ENCODE measurements around the gene ELOVL6. TPM values are rescaled to one million over a fixed set of nuclear protein-coding genes. Genes with fewer than 3 reads are reported as not detected.

ELOVL6 gene
- total RNA-seq, 4 donors from 2014 or later: 2.1 to 4.1 (median 3.3) TPM

DNA sequence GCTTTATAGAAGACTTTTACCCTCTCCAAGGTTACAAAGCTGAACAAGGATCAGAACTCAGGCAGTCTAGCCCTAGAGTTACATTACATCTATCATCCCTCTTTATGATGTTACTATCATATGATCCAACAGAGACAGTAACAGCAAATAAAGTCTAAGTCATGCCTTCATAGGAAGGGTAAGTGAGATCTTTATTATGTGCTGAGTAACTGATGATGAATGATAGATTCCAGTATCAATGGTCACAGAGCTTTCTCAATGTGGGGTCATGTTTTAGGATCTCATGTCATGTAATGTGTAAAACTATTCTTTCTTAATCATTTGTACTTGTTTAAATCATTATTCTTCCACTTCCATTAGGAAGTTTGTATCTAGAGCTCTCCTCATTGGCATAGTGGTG, 22.8 kb downstream of the ELOVL6 start:
- no peaks in the 10 kb centered on the region for H3K27me3 ChIP-seq
- no peak overlapping the region for H3K27ac ChIP-seq
- TF ChIP-seq, protein P1, sequence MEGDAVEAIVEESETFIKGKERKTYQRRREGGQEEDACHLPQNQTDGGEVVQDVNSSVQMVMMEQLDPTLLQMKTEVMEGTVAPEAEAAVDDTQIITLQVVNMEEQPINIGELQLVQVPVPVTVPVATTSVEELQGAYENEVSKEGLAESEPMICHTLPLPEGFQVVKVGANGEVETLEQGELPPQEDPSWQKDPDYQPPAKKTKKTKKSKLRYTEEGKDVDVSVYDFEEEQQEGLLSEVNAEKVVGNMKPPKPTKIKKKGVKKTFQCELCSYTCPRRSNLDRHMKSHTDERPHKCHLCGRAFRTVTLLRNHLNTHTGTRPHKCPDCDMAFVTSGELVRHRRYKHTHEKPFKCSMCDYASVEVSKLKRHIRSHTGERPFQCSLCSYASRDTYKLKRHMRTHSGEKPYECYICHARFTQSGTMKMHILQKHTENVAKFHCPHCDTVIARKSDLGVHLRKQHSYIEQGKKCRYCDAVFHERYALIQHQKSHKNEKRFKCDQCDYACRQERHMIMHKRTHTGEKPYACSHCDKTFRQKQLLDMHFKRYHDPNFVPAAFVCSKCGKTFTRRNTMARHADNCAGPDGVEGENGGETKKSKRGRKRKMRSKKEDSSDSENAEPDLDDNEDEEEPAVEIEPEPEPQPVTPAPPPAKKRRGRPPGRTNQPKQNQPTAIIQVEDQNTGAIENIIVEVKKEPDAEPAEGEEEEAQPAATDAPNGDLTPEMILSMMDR (IDR thresholded peaks at IDR 0.05): no peak
- TF ChIP-seq POLR2A (IDR thresholded peaks at IDR 0.05): no peak
- no peaks in the 10 kb centered on the region for H3K36me3 ChIP-seq
- no peak overlapping the region for H3K4me3 ChIP-seq (replicated peaks in 1 of 3)
- H3K9me3 ChIP-seq: no peaks in the 10 kb centered on the region
- intact Hi-C loops (cut with DNase I): no loop called here
- DNase-seq: no peak
- no peaks in the 10 kb centered on the region for H3K4me1 ChIP-seq

DNA sequence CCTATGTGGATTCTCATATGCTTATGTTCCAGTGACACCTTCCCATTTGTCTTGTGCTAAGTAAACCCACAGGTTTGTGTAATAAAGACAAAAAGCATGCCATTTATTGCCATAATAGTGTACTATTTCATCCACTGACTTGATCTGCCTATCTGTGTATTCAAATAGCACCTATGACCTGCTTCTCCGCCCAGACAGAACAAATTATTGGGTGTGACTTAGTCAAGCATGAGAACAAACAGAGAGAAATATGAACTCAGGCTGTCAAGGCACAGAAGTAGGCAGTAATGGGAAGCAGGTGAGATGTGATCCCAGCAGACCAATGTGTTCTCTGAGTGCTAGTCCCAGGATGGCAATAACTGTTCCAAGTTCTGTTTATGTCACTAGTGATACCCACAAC, 25.4 kb downstream of the ELOVL6 start:
- Histone ChIP-seq H3K27ac (no peak overlapping the region), H3K4me3 (replicated peaks in 1 of 3) (no peak overlapping the region), H3K27me3 (no peaks in the 10 kb centered on the region), H3K9me3 (no peaks in the 10 kb centered on the region), H3K36me3 (no peaks in the 10 kb centered on the region), H3K4me1 (no peaks in the 10 kb centered on the region)
- 100% methylated on average over 1 of the region's 1 CpG for WGBS, 2 donors
- TF ChIP-seq, protein P1 (IDR thresholded peaks at IDR 0.05): no peak
- no peak for TF ChIP-seq POLR2A (IDR thresholded peaks at IDR 0.05)
- intact Hi-C loops (cut with DNase I): no loop called here
- no peak for DNase-seq

DNA sequence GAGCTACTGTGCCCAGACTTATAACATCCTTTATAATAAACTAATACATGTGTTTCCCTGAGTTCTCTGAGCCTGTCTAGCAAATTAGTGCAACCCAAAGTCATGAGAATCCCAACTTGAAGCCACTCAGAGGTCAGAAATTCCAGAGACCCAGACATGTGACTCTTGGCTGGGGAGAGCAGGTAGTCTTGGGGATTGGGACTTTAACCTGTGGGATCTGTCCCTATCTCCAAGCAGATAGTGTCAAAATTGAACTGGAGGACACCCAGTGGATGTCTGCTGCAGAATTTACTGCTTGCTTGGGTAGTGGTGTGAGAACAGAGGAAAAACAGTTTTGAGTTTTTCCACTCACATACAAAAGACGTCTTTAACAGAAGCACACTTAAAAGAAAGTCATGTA, 26.4 kb downstream of the ELOVL6 start:
- Histone ChIP-seq H3K27ac (no peak overlapping the region), H3K4me3 (replicated peaks in 1 of 3) (no peak overlapping the region), H3K9me3 (no peaks in the 10 kb centered on the region), H3K4me1 (no peaks in the 10 kb centered on the region), H3K36me3 (no peaks in the 10 kb centered on the region), H3K27me3 (no peaks in the 10 kb centered on the region)
- intact Hi-C loops (cut with DNase I): no loop called here
- WGBS, 2 donors: 72 to 76% methylated on average over 1 of the region's 1 CpG
- DNase-seq: no peak
- TF ChIP-seq POLR2A (IDR thresholded peaks at IDR 0.05): no peak
- TF ChIP-seq, protein P1 (IDR thresholded peaks at IDR 0.05): no peak

DNA sequence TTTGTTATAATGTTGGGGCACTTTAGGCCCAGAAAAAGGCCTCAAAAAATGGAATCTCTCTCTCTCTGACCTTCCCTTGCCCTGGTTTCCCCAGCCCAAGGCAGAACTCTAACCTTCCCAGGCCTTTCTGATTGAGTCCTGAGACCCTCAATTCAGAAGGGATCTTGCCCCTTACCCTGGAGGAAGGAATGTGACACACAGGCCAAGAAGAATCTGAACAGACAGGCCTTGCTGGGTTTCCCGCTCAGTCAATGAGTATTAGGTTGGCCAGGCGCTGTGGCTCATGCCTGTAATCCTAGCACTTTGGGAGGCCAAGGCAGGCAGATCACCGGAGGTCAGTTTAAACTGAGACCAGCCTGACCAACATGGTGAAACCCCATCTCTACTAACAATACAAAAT, 27.6 kb downstream of the ELOVL6 start:
- intact Hi-C loops (cut with DNase I): no loop called here
- Histone ChIP-seq H3K9me3 (no peaks in the 10 kb centered on the region), H3K4me1 (no peaks in the 10 kb centered on the region), H3K27ac (no peak overlapping the region), H3K27me3 (no peaks in the 10 kb centered on the region), H3K36me3 (no peaks in the 10 kb centered on the region), H3K4me3 (replicated peaks in 1 of 3) (no peak overlapping the region)
- TF ChIP-seq, protein P1 (IDR thresholded peaks at IDR 0.05): no peak
- TF ChIP-seq POLR2A (IDR thresholded peaks at IDR 0.05): no peak
- 91% methylated on average over 3 of the region's 3 CpGs for WGBS, 2 donors
- no peak for DNase-seq

DNA sequence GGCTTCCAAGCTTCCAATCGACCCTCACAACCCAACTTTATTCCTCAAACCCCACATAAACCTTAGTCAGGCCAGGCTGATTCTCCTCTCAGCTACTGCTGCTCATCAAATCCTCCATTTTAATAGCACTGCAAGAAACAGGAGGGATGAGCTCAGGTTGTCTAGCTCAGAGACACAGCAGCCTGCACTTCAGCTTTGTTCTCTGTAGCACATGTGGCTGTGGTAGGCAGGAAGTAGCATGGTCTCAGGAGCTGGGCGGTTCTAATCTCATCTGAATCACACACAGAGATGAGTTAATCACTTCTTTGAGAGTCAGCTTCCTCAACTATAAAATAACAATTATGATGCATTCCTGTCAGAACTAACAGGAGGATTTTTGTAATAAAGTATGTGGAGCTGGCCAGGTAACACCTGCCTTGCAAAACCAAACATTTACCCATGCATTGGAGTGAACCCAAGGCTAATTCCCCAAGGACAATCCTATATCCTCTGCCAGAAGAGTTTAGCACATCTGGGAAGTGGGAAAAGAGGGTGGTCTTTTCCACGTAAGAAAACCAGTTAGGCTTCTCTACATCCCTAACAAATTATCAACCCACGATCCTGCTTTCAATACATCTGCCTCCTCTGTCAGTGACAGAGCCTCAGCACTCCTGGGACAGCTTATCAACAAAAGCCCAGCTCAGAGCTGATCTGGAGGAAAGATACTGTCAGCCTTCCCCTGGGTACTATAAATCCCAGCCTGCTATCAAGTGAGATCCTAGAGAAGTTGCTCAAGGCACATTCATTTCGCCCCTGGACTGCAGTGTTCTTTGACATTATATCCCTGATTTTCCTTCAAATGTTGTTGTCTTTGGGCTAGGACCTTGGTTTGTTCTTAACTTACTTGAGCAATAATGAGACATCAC, 32.8 kb downstream of the ELOVL6 start:
- Histone ChIP-seq H3K27ac (no peak overlapping the region), H3K9me3 (no peaks in the 10 kb centered on the region), H3K4me1 (no peaks in the 10 kb centered on the region), H3K4me3 (replicated peaks in 1 of 3) (no peak overlapping the region), H3K36me3 (no peaks in the 10 kb centered on the region), H3K27me3 (no peaks in the 10 kb centered on the region)
- DNase-seq: no peak
- WGBS, 2 donors: 67 to 76% methylated on average over 5 of the region's 5 CpGs
- TF ChIP-seq, protein P1 (IDR thresholded peaks at IDR 0.05): no peak
- no peak for TF ChIP-seq POLR2A (IDR thresholded peaks at IDR 0.05)
- intact Hi-C loops (cut with DNase I): no loop called here

All from thyroid gland (tissue), 4 donors.